Measurements from ENCODE around the gene ENOX1. TPM values are rescaled to one million over a fixed set of nuclear protein-coding genes. Genes with fewer than 3 reads are reported as not detected.

ENOX1 gene
- total and polyA plus RNA-seq, 9 of the 15 experiments (the other 6 are each of a cell fraction or from before 2014, with no cell fraction given), result not detected

GRCh38 chr13:43657485-43657884 is 129.3 kb downstream of the ENOX1 start (continued):
- TF ChIP-seq BCL6 (CRISPR knock-in tag; IDR thresholded peaks at IDR 0.05), result no peak

- no peak overlapping the region for H3K4me3 ChIP-seq
- no peaks in the 10 kb centered on the region for H3K9me3 ChIP-seq (replicated peaks; ENCODE audit: control insufficient read depth, insufficient read depth, low read depth, low read length)
- no peak overlapping the region for H3K4me2 ChIP-seq (ENCODE audit: insufficient read depth, low read length)
- no peak for FAIRE-seq
- no peak for TF ChIP-seq SUPT5H (IDR thresholded peaks at IDR 0.05)
- TF ChIP-seq HDAC3 (IDR thresholded peaks at IDR 0.05; ENCODE audit: borderline replicate concordance, partially characterized antibody), result no peak
- no peak for TF ChIP-seq ZNF311 (CRISPR knock-in tag; IDR thresholded peaks at IDR 0.05)
- TF ChIP-seq ERF (CRISPR knock-in tag; IDR thresholded peaks at IDR 0.05), result no peak
- TF ChIP-seq ELK3 (CRISPR knock-in tag; IDR thresholded peaks at IDR 0.05), result no peak
- peak; percentile 88 for TF ChIP-seq ZNF134 (CRISPR knock-in tag; conservative IDR thresholded peaks at IDR 0.05)
- TF ChIP-seq MYBL2 (IDR thresholded peaks at IDR 0.05; ENCODE audit: low read depth), result no peak
- TF ChIP-seq MYBL2 (CRISPR knock-in tag; IDR thresholded peaks at IDR 0.05; ENCODE audit: borderline replicate concordance), result no peak
- no peak for TF ChIP-seq ZNF407 (IDR thresholded peaks at IDR 0.05; ENCODE audit: low read depth)
- no peak for ATAC-seq
- no peaks in the 10 kb centered on the region for H4K20me1 ChIP-seq (replicated peaks; ENCODE audit: control insufficient read depth, insufficient read depth, low read length)
- no peaks in the 10 kb centered on the region for H3K9me1 ChIP-seq (ENCODE audit: control insufficient read depth, insufficient read depth, low read length)
- ChIA-PET POLR2A (no interaction called here), CTCF (ENCODE audit: low intra/inter-chr PET ratio) (no interaction called here)
- H3K9ac ChIP-seq (ENCODE audit: insufficient read depth in 1 of 2, low read depth in 2 of 2, low read length in 2 of 2), result no peak overlapping the region
- no peak for DNase-seq (ENCODE audit: extremely low read depth in 1 of 4, low spot score in 3 of 4)
- in situ Hi-C loops (cut with MboI), result no loop called here
- no peak overlapping the region for H3K27ac ChIP-seq (ENCODE audit: extremely low read depth, low read depth, low read length)
- 0% methylated on average over 1 of the region's 1 CpG for WGBS (ENCODE audit: insufficient coverage, low coverage, missing lambda C conversion rate)
- H2AFZ ChIP-seq (ENCODE audit: low read depth, low read length), result no peak overlapping the region
- no TSS peak for BruUV-seq (replicated peaks)
- intact Hi-C loops (cut with micrococcal nuclease), result no loop called here
- H3K79me2 ChIP-seq (ENCODE audit: control insufficient read depth, insufficient read depth, low read length), result no peaks in the 10 kb centered on the region
- H3K36me3 ChIP-seq (ENCODE audit: control insufficient read depth, insufficient read depth, low read length), result no peaks in the 10 kb centered on the region
- H3K27me3 ChIP-seq (ENCODE audit: control insufficient read depth in 2 of 2, insufficient read depth in 2 of 2, low read length in 2 of 2), result no peaks in the 10 kb centered on the region
- H3K4me1 ChIP-seq (replicated peaks in 1 of 2; ENCODE audit: control insufficient read depth in 2 of 2, insufficient read depth in 2 of 2, low read length in 2 of 2), result no peaks in the 10 kb centered on the region
Measured at GRCh38 chr13:43653980-43654379, 132.8 kb downstream of the ENOX1 start.
